GM11168 (cell line): ENCODE measurements around the gene ZNF26.

ENCODE experiments used
- in situ Hi-C: fragments of 300-500 bp; cut with MboI; formaldehyde crosslinking; loops from one replicate; pipeline ENCODE4 v1.12.0; 2022; ENCODE audit warnings: low sequenced_read_pairs; ENCODE audit not compliant: unreplicated experiment

ZNF26 gene

DNA sequence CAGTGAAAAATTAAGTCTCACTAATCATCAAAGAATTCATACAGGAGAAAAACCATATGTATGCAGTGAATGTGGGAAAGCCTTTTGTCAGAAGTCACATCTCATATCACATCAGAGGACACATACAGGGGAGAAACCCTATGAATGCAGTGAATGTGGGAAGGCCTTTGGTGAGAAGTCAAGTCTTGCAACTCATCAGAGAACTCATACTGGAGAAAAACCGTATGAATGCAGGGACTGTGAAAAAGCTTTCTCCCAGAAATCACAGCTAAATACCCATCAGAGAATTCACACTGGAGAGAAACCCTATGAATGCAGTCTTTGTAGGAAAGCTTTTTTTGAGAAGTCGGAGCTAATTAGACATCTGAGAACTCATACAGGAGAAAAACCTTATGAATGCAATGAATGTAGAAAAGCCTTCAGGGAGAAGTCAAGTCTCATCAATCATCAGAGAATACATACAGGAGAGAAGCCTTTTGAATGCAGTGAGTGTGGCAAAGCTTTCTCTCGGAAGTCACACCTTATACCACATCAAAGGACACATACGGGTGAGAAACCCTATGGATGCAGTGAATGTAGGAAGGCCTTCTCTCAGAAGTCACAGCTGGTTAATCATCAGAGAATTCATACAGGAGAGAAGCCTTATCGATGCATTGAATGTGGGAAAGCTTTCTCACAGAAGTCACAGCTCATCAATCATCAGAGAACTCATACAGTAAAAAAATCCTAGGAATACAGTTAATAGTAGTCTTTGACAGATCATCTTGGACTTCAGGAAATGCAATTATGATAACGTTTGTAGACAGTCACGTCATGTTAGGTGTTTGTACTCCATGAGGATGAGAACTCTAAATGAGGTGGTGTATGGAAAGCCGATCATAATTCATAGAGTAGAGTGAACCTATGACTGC, 72.3 kb downstream of the ZNF26 start:
- in situ Hi-C loops = no loop called here

DNA sequence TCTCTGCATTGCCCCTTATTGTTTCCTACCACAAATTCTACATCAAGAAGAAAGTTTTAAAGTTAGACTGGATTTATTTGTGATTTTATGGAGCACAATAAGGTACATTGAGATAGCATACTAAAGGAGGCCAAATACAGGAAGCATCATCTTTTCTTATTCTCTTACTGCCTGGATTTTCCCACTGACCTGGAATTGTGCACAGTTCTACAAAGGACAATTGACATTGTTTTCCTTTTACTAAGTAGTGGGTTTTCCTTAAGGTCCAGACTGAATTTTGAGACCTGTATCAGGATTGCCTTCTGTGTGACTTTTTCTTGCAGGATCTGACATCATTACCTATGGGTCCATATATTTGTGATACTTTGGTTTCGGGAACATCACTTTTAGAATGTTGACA, 75.8 kb downstream of the ZNF26 start:
- in situ Hi-C loops = no loop called here

DNA sequence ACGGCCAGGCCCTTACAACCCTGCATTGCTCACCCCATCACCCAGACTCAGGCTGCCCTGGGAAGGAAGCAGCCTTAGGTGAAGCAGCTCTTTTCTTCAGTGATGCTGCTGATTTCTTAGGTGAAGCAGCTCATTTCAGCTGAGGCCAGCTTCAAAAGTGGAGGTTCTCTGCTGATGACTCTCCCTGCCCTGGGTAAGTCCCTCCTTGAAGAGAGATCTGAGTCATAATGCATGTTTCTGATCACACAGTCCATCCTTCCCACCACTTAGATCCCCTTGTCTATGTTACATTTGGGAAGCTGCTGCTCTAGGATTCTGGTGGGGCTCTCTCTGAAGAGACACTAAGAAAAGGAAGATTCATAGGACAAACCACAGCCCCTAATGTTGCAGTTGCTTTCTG, 77.4 kb downstream of the ZNF26 start:
- in situ Hi-C loops = no loop called here

DNA sequence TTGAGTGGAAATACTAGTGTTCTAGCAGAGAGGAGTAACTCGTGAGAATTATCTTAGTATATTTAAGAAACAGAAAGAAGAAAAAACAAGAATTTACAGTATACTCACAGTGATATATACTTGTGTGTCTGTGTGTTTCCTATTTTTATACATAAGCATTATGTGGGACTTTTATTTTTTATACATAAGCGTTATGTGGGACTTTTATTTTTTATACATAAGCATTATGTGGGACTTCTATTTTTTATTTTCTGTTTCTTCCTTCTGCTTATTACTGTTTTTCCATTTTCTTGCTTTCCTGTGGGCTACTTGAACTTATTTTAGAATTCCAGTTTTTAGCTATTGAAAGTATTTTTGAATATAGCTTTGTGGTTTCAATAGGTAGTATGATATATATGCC, 87.7 kb downstream of the ZNF26 start:
- in situ Hi-C loops = no loop called here
